CD4-positive, alpha-beta T cell treated with Interleukin-1 beta for 1 hour (primary cell): ENCODE data around the gene ZNF407.
A peak's percentile ranks its signal among the peaks of the same experiment; 100 is the strongest.

Source experiments
- DNase-seq, 2 donors: peaks; one replicate each; pipeline ENCODE4 v3.0.0-alpha.2; 2020 to 2022

The ZNF407 gene

DNA sequence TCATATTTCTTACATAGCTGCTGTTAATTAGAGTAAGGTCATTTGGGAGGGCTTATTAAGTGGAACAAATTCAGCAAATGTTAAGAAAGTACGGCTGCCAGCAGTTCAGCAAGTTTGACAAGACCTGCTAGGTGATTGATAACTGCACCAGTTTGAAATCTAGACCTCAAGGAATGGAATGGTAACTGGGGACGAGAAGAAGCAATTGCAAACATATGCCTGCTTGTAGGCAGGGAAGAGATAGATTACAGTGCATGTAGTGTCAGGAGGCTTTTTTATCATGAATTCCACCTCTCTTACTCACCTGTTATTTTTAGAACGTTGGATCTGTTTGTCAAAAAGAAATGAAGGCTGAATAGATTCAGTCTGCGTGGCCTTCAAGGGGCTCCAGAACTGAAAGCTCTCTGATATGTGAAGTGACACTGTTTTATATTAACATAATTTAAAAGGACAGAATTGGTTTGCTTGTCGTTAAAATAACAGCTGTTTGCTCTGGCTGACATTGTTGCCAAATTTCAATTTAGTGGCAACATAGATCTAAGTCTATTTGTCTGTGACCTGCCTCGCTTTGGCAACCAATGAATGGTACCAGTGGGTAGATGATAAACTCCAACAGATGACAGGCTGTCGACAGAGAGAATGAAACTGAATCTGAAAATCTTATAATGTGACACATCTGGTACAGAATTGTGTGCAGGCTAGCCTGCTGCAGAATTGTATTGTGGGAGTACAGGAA, 199.3 kb downstream of the ZNF407 start:
- peak in 1 of 2 donors; percentile 0 for DNase-seq

GRCh38 chr18:74797577-74798151, 200.0 kb downstream of the ZNF407 start:
- no peak for DNase-seq

GRCh38 chr18:74799542-74799941, 201.9 kb downstream of the ZNF407 start:
- DNase-seq = no peak

DNA sequence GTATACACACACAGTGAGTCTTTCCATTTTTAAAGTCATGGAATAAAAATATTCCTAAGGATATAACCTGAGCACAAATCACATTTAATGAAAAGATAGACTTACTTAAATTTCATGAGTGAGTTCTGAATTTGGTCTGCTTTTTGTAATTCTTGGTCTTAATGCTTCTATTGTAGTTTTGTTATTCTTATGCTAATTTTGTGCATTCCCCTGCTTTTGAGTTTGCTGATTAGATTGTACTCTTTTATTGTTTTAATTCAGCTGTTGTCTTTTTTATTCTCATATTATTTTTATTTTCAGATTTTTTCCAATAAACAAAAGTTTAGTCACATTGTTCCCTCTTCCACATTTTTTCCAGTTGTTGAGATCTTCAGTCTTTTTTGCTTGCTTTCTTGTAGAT, 202.4 kb downstream of the ZNF407 start:
- no peak for DNase-seq

GRCh38 chr18:74803117-74803516, 205.4 kb downstream of the ZNF407 start:
- DNase-seq = no peak

GRCh38 chr18:74803769-74804168, 206.1 kb downstream of the ZNF407 start:
- DNase-seq = no peak

DNA sequence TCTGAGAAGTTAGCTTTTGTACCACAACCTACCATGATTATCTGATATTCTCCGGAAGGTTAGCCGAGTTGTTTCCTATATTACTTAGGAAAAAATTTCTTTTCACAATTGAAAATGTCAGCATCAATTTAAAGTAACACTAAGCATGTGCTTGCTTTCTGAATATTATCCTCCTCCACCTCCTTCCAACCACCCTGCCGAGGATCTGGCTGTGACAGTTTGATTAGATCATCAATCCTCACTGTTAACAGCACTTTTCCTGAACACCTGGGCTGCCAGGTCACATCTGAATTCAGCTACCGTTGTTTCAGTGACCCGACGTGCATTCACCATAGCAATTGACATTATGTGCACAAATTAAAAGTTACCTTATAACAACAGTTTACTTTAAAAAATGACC, 207.0 kb downstream of the ZNF407 start:
- DNase-seq = no peak

DNA sequence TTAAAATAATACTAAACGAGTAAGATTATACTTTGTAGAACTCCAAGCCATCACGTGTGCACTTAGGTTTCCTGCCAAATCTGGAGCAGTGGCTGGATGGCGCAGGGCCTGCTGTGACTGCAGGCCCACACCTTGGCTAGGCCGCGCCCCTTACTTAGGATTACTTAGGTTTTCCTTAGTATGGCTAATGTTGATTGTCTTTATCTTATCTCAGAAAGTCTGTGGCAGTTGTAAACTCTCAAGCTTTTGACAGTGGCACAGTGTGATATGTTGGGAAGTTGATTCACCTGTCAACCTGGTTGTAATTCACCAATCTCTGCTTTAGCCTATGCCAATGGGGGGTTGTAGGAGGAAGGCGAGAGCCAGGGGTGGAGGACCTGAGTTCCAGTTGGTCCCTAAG, 208.4 kb downstream of the ZNF407 start:
- DNase-seq = no peak

DNA sequence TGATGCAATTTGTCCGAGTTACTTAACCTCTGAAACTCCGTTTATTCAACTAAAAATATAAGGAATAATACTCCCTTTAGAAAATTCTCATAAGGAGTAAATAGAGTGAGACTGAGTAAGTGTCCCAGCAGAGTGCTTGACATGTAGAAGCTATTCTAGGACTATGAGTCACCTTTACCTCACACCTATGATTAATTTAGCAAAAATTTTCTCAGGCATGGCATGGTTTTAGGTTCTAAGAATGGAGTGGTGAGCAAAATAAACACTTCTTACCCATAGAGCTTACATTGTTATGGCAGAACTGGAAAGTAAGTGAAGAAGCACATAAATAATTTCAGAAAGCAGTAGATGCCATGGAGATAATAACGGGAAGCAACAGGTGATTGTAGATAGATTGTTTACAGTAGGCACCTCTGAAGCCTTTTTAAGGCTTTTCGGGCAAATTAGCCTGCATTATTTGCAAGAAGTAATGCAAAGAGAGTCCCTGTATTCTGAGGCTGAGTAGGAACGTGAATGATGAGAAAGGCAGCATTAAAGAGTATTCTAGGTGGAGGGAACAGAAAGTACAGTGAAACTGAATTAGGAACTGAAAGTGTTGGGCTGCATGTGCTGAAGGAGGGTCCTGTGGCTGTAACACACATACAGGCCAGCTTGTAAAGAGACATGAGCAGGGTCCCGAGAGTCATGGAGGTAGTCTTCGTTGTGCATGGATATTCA, 209.2 kb downstream of the ZNF407 start:
- no peak for DNase-seq

DNA sequence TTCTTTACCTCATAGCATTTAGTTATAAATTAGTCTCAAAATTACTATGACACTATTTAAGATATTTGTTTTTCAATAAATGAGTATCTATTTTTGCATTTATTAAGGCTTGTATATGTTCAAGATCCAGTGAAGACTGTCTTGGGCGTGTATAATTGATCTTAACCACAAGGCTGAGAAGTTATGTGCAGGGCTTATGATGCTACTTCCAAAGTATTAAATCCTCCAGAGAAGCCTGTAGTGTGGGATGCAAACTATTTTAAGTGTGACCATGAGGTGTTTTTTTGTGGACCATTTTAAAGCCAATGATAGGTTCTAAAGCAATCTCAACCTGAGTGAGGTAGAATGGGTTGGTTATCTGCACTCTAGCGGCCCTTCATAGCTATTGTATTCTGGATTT, 219.9 kb downstream of the ZNF407 start:
- no peak for DNase-seq

DNA sequence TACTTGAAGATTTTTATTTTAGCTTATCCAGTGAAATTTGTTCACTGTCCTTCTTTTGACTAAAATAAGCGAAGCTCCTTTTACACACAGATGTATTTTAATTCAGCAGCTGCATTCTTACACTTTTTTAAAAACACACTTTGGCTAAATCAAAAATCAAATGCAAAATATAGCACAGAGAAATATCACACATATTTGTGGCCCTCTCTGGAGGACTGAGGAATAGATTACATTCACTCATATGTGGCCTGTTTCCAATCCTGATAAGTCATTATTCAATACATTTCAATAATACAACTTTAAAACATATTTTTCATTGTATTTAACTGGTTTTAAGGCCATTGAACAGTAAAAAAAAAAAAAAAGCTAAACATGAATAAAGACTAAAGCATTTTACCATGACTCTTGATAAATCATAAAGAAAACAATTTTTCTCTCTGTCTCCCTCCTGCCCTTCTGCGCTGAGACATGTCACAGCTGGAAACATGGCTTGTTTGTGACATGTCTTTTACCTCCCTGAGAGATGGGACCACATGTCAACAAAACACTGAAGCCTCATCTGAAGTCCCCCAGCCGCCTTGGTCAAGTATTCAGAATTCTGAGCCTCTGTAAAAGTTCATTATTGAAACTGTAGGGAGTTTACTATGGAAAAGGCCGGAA, 221.0 kb downstream of the ZNF407 start:
- no peak for DNase-seq

GRCh38 chr18:74819433-74820059, 221.9 kb downstream of the ZNF407 start:
- DNase-seq = no peak

- no peak for DNase-seq
Observed at GRCh38 chr18:74820160-74820780, 222.6 kb downstream of the ZNF407 start.

GRCh38 chr18:74825460-74825859, 227.8 kb downstream of the ZNF407 start:
- no peak for DNase-seq

GRCh38 chr18:74826572-74826971, 228.9 kb downstream of the ZNF407 start:
- no peak for DNase-seq

DNA sequence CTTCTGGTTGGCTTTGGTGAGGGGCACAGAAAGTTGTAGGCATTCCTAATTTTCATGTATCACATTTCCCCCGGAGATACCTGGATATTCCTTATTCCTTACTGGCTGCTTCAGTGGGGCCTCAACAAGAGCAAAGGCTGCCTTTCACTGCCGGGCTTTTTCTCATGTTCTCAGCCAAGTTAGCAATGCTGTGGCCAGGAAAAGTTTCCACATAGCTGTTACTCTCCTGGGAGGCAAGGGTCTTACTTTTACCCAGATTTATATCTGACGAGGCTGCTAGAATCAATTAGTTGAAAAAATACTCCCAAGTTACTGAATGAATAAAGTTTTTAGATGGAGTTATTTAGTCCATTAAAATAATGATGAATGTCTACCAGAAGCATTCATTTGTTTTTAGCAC, 230.5 kb downstream of the ZNF407 start:
- DNase-seq = no peak

DNA sequence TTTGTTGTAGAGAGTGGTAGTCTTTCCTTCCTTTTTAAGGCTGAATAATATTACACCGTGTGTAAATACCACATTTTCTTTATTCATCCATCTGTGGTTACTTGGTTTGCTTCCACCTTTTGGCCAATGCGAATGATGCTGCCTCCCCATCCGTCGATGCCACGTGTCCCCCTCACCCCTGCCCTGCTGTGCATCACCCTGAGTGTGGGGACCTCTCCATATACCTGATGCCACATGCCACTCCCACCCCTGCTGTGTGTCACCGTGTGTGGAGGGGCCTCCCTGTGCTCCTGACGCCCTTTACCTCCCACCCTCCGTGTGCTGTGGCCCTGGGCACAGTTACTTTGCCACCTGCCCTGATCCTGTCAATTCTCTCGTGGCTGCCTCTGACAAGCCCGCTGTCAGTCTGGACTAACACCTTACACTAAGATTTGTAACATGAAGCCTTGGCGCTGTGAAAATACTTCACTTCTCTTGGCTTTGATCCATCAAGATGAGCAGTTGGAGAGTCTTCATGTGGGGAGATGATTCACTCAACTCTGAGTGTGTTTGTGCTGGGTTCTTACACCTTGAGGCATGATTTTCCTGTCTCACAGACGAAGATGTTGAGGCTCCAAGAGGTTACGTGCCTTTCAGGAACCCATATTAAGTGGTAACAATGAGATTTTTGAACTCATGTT, 234.0 kb downstream of the ZNF407 start:
- no peak for DNase-seq

- no peak for DNase-seq
Observed at GRCh38 chr18:74832381-74832780, 234.7 kb downstream of the ZNF407 start.

DNA sequence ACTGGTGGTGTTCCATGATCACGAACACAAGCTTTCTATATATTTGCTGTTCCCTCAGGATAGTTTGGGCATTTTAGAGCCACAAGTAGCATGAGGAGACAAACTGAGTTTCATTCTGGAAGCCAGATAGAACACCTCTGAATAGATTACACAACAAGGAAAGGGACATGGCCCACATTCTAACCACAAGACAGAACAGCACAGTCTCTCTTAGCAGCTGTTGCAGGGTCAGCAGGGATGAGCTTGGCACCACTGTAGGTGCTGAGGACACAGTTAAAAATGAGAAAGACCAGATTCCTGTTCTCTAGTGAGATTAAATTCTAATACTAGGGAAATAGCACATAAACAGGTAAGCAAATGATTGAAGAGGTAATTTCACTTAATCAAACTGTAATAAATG, 235.3 kb downstream of the ZNF407 start:
- no peak for DNase-seq

DNA sequence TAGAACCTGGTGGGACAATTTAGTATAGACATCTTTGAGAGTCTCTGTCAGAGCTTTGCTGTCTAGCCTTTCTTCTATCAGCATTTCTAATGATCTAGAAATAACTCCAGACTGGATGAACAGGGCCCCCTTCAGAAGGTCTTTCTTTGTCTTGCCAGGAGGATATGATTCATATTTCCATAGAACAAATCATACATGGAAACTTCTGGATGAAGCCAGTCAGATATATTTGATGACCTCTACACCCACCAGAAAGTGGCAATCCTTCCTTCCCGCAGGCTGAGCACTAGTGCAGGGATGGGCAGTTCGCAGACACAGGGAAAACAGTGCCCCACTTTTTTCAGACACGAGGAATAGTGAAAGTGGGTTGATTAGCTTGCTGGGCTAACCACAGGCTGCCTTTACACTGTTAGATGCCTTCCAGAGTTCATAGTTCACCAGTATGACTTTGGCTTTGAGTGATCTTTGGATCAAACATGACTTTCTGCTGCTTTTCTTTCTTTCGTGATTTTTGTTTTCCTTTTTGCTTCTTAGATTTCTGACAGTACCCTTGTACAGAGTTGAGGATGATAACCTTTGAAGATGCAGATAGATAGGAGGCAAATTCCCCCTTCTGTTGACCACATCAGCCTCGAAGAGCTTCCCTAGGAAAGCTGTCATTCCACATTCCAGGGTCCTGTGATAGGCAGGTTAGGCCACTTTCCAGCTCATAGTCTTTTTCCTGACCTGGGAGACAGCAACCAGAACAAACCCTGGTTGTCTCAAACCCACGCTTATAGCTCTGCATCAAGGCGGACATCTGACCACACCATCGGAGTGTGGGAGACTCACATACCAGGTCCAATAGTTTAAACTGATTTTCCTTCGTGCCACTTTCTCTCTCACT, 237.0 kb downstream of the ZNF407 start:
- DNase-seq = no peak
